RWPE1 (cell line): ENCODE data around the gene RARA.
A peak's percentile ranks its signal among the peaks of the same experiment; 100 is the strongest.

ENCODE experiments used
- CTCF ChIA-PET: fragments of 350-600 bp; sonication (Branson Sonifier 250); formaldehyde crosslinking; extraction: SDS; loops from one replicate; lab custom pipeline; 2021; lab: Yijun Ruan, JAX
- POLR2A ChIA-PET: fragments of 400-600 bp; formaldehyde crosslinking; extraction: SDS; loops from one replicate; lab custom pipeline; 2020; ENCODE audit warnings: antibody characterized with exemption; ENCODE audit not compliant: low non-redundant PET; lab: Yijun Ruan, JAX
- DNase-seq: peaks from one replicate; pipeline ENCODE4 v3.0.0; 2012; ENCODE audit warnings: low spot score
- H3K27ac ChIP-seq: fragments of 450-650 bp; 2 replicates; pipeline ENCODE4 v1.5.1; 2017
- CTCF ChIP-seq: fragments of 450-650 bp; conservative IDR thresholded peaks from 2 replicates; pipeline ENCODE4 v1.5.1; 2017; ENCODE audit warnings: low read depth, mild to moderate bottlenecking

The RARA gene

GRCh38 chr17:40268141-40268712, 40.8 kb upstream of the RARA start:
- CTCF ChIA-PET: interaction anchor here (0.6 kb wide), 1 partner anchor 131 kb away, joined by 8 read pairs; no protein-coding TSS in a partner anchor
- H3K27ac ChIP-seq: 0 out of 2 replicates have a peak overlapping the region, but pooled peaks have one; percentile 4
- no peak for TF ChIP-seq CTCF
- no peak for DNase-seq
- POLR2A ChIA-PET: interaction anchor here (0.7 kb wide), 1 partner anchor 29 kb away, joined by 5 read pairs; no protein-coding TSS in a partner anchor

- no peak for TF ChIP-seq CTCF
- POLR2A ChIA-PET: no interaction called here
- DNase-seq: no peak
- H3K27ac ChIP-seq: no peak overlapping the region
- CTCF ChIA-PET: no interaction called here
Measured at GRCh38 chr17:40278414-40278813, 30.6 kb upstream of the RARA start.

- CTCF ChIA-PET: interaction anchor here (0.6 kb wide), 1 partner anchor 9 kb away, joined by 3 read pairs; no protein-coding TSS in a partner anchor
Measured at GRCh38 chr17:40279402-40279801, 29.6 kb upstream of the RARA start.

GRCh38 chr17:40281663-40282062, 27.3 kb upstream of the RARA start:
- no peak for DNase-seq
- H3K27ac ChIP-seq: peak overlapping the region; percentile 43
- ChIA-PET POLR2A (interaction anchor here (0.7 kb wide), 1 partner anchor 11 kb away, joined by 5 read pairs; no protein-coding TSS in a partner anchor), CTCF (interaction anchor here (1.1 kb wide), 1 partner anchor 79 kb away, joined by 3 read pairs; no protein-coding TSS in a partner anchor)
- no peak for TF ChIP-seq CTCF

More at GRCh38 chr17:40279402-40279801, 29.6 kb upstream of the RARA start:
- no peak for DNase-seq
- no peak for TF ChIP-seq CTCF
- POLR2A ChIA-PET: no interaction called here
- 0 out of 2 replicates have a peak overlapping the region, but pooled peaks have one; percentile 27 for H3K27ac ChIP-seq

GRCh38 chr17:40283662-40284061, 25.3 kb upstream of the RARA start:
- peak; percentile 94 for DNase-seq
- POLR2A ChIA-PET: interaction anchor here (0.6 kb wide), 1 partner anchor 131 kb away, joined by 4 read pairs; no protein-coding TSS in a partner anchor
- TF ChIP-seq CTCF: no peak
- CTCF ChIA-PET: interaction anchor here (0.6 to 1.3 kb wide), 6 partner anchors 34 to 310 kb away, joined by 3 to 7 read pairs (median 3); no protein-coding TSS in a partner anchor
- H3K27ac ChIP-seq: peak overlapping the region; percentile 88

GRCh38 chr17:40284085-40284713, 24.8 kb upstream of the RARA start:
- peak overlapping the region; percentile 78 for H3K27ac ChIP-seq
- CTCF ChIA-PET: interaction anchor here (0.6 to 1.3 kb wide), 7 partner anchors 11 to 310 kb away, joined by 3 to 7 read pairs (median 3); no protein-coding TSS in a partner anchor
- peak; percentile 62 for DNase-seq
- no peak; the same call in 1 of the 2 replicates for TF ChIP-seq CTCF
- POLR2A ChIA-PET: interaction anchor here (0.6 to 0.7 kb wide), 2 partner anchors 82 to 131 kb away, joined by 3 to 4 read pairs; no protein-coding TSS in a partner anchor
